Measurements from ENCODE around the gene IMMP2L.

GRCh38 chr7:111537134-111537533, 25.2 kb downstream of the IMMP2L start:
- no peak for TF ChIP-seq GABPA (IDR thresholded peaks at IDR 0.05 in 1 of 2, conservative IDR thresholded peaks at IDR 0.05 in 1 of 2)
- no peak for TF ChIP-seq CTCF (IDR thresholded peaks at IDR 0.05; ENCODE audit: low read depth, low read length, missing input control)

Measured in liver (tissue), 3 donors.